ENCODE results near the gene ALK.

Gene ALK

GRCh38 chr2:29655391-29656086, 265.8 kb downstream of the ALK start:
- no peak for DNase-seq (ENCODE audit: low read depth)
- H3K4me3 ChIP-seq (ENCODE audit: low read depth, low read length): no peak overlapping the region
- TF ChIP-seq CTCF (IDR thresholded peaks at IDR 0.05; ENCODE audit: control insufficient read depth, extremely low read depth, insufficient read depth): no peak

GRCh38 chr2:29650631-29651097, 270.7 kb downstream of the ALK start:
- no peak for DNase-seq (ENCODE audit: low read depth)
- TF ChIP-seq CTCF (IDR thresholded peaks at IDR 0.05; ENCODE audit: control insufficient read depth, extremely low read depth, insufficient read depth): no peak
- no peak overlapping the region for H3K4me3 ChIP-seq (ENCODE audit: low read depth, low read length)

- TF ChIP-seq CTCF (IDR thresholded peaks at IDR 0.05; ENCODE audit: control insufficient read depth, extremely low read depth, insufficient read depth): no peak
- no peak for DNase-seq (ENCODE audit: low read depth)
- H3K4me3 ChIP-seq (ENCODE audit: low read depth, low read length): no peak overlapping the region
Observed at GRCh38 chr2:29644949-29645348, 276.4 kb downstream of the ALK start.

GRCh38 chr2:29643196-29643595, 278.2 kb downstream of the ALK start:
- TF ChIP-seq CTCF (IDR thresholded peaks at IDR 0.05; ENCODE audit: control insufficient read depth, extremely low read depth, insufficient read depth): no peak
- DNase-seq (ENCODE audit: low read depth): no peak
- H3K4me3 ChIP-seq (ENCODE audit: low read depth, low read length): no peak overlapping the region

- H3K4me3 ChIP-seq (ENCODE audit: low read depth, low read length): no peak overlapping the region
- TF ChIP-seq CTCF (IDR thresholded peaks at IDR 0.05; ENCODE audit: control insufficient read depth, extremely low read depth, insufficient read depth): no peak
- no peak for DNase-seq (ENCODE audit: low read depth)
Observed at GRCh38 chr2:29640360-29640759, 281.0 kb downstream of the ALK start.

- H3K4me3 ChIP-seq (ENCODE audit: low read depth, low read length): no peak overlapping the region
- TF ChIP-seq CTCF (IDR thresholded peaks at IDR 0.05; ENCODE audit: control insufficient read depth, extremely low read depth, insufficient read depth): no peak
- no peak for DNase-seq (ENCODE audit: low read depth)
Observed at GRCh38 chr2:29638641-29639040, 282.7 kb downstream of the ALK start.

- TF ChIP-seq CTCF (IDR thresholded peaks at IDR 0.05; ENCODE audit: control insufficient read depth, extremely low read depth, insufficient read depth): no peak
- H3K4me3 ChIP-seq (ENCODE audit: low read depth, low read length): no peak overlapping the region
- DNase-seq (ENCODE audit: low read depth): no peak
Observed at GRCh38 chr2:29634916-29635315, 286.5 kb downstream of the ALK start.
